Activated T-cell treated with anti-CD3 and anti-CD28 coated beads, Interleukin-2, amount 50 U/mL, for 4 hours (primary cell): ENCODE data around the gene GHR. TPM values are rescaled to one million over a fixed set of nuclear protein-coding genes. Genes with fewer than 3 reads are reported as not detected.

ENCODE experiments used
- ATAC-seq, 2 donors: fragments of 200-7000 bp; cut with Tn5 transposase; one replicate each; pipeline ENCODE4 v1.10.0; 2021
- DNase-seq: peaks from one replicate; pipeline ENCODE4 v3.0.0-alpha.2; 2020
- H3K27me3 Mint-ChIP-seq: one replicate; pipeline ENCODE4 v1.8.0; 2021; ENCODE audit warnings: low read depth, mixed read lengths
- H3K36me3 Mint-ChIP-seq: one replicate; pipeline ENCODE4 v1.8.0; 2022; ENCODE audit warnings: mixed read lengths; ENCODE audit not compliant: insufficient read depth
- H3K4me1 Mint-ChIP-seq: one replicate; pipeline ENCODE4 v1.8.0; 2021; ENCODE audit warnings: low read depth, mixed read lengths
- H3K4me3 Mint-ChIP-seq: one replicate; pipeline ENCODE4 v1.8.0; 2021; ENCODE audit warnings: mild to moderate bottlenecking, moderate library complexity, mixed read lengths
- H3K9me3 Mint-ChIP-seq: one replicate; pipeline ENCODE4 v1.8.0; 2021; ENCODE audit warnings: mixed read lengths
- total RNA-seq, 3 donors: library from RNA; stranded (reverse); gene quantifications; one replicate each; pipeline ENCODE4 v1.2.1, GENCODE V29; 2021

The GHR gene
- total RNA-seq, 3 donors from 2014 or later = 0.08 TPM; not detected in 2

- Mint-ChIP-seq H3K4me3 (no peak overlapping the region), H3K9me3 (no peaks in the 10 kb centered on the region), H3K4me1 (no peaks in the 10 kb centered on the region), H3K36me3 (no peaks in the 10 kb centered on the region), H3K27me3 (peaks cover 1% of the 10 kb centered on the region)
- DNase-seq (no peak), ATAC-seq (no peak)
These were observed 177.2 kb downstream of the GHR start for GRCh38 chr5:42600441-42600840.

DNA sequence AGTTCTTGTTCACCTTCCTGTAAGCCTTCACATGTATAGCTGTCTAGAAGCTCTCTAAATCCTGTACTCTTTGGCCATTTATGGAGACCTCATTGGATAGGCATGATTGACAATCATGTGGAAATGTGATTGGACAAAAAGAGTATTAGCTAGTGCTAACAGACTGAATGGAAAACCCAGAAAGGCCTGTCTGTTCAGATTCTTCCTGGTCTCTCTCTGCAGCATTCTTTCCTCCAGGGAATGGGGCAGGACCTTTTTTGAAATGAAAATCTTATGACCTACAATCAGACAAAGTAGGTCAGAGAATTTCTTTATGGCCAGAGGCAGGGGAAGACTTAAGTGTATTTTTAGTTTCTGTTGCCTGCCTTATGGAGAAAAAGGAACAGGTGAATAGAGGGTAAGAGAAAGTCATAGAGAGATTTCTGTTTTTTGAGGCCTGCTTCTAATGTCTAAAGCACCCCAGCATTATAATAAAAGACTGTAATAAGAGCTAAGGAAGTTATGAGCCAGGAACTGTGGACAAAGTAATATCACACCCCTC lies 181.0 kb downstream of the GHR start:
- Mint-ChIP-seq H3K4me3 (no peak overlapping the region), H3K36me3 (no peaks in the 10 kb centered on the region), H3K9me3 (no peaks in the 10 kb centered on the region), H3K4me1 (no peaks in the 10 kb centered on the region), H3K27me3 (peaks cover 10% of the 10 kb centered on the region)
- ATAC-seq (no peak), DNase-seq (no peak)

GRCh38 chr5:42605490-42605889 lies 182.3 kb downstream of the GHR start:
- no peak for ATAC-seq
- no peak overlapping the region for H3K4me3 Mint-ChIP-seq
- DNase-seq = no peak
- H3K36me3 Mint-ChIP-seq = no peaks in the 10 kb centered on the region
- H3K9me3 Mint-ChIP-seq = no peaks in the 10 kb centered on the region
- peaks cover 14% of the 10 kb centered on the region for H3K27me3 Mint-ChIP-seq
- no peaks in the 10 kb centered on the region for H3K4me1 Mint-ChIP-seq

- Mint-ChIP-seq H3K4me3 (no peak overlapping the region), H3K9me3 (no peaks in the 10 kb centered on the region), H3K27me3 (peaks cover 14% of the 10 kb centered on the region), H3K4me1 (no peaks in the 10 kb centered on the region), H3K36me3 (no peaks in the 10 kb centered on the region)
- ATAC-seq = no peak
- DNase-seq = no peak
These were observed 183.2 kb downstream of the GHR start for GRCh38 chr5:42606464-42606869.

DNA sequence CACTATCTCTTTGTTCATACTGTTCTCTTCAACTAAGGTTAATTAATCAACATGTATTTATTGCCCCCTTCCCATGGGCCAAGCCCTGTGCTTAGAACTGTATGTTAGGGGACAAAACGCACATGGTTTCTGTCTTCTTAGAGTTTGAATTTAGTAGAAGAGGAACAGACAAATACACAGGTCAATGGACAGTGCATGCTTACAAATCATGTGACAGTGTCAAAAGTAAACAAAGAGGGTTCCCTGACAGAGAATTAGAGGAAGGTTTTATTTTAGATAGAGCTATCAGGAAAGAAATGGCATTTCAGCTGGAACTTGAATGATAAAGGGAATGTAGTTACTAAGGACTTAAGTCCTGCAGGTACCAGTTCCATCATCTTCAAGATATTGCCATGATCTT lies 188.2 kb downstream of the GHR start:
- DNase-seq = no peak
- H3K4me1 Mint-ChIP-seq = no peaks in the 10 kb centered on the region
- H3K9me3 Mint-ChIP-seq = no peaks in the 10 kb centered on the region
- ATAC-seq = no peak
- peaks cover 9% of the 10 kb centered on the region for H3K27me3 Mint-ChIP-seq
- no peak overlapping the region for H3K4me3 Mint-ChIP-seq
- H3K36me3 Mint-ChIP-seq = no peaks in the 10 kb centered on the region

DNA sequence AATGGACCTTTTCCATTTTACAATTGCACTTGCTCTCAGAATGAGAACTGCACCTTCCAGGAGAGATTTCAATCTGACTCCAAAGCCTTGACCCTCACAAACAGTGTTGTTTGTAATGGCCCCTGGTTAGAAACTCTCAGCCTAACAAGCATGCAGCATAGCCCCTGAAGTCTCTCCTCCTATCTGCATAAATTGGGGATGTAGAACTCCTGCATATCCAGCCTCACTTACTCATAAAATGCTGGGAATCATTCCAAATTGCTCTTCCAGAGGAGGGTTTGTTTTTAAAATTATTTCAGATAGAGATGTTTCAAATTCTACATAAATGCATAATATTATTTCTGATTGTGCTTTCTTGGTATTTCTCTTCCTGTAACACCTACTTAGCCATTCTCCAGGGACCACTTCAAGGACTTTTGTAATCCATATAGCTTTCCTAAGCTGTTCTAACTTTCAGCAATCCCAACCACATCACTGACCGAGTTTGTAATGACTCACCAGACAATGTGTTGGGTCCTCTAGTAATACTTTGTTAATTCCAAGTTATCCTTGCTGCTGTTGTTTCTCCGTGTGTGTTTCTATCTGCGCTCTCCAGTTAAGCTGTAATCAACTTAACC lies 189.6 kb downstream of the GHR start:
- Mint-ChIP-seq H3K9me3 (no peaks in the 10 kb centered on the region), H3K4me1 (no peaks in the 10 kb centered on the region), H3K27me3 (peaks cover 4% of the 10 kb centered on the region), H3K4me3 (no peak overlapping the region), H3K36me3 (no peaks in the 10 kb centered on the region)
- ATAC-seq (no peak), DNase-seq (no peak)

DNA sequence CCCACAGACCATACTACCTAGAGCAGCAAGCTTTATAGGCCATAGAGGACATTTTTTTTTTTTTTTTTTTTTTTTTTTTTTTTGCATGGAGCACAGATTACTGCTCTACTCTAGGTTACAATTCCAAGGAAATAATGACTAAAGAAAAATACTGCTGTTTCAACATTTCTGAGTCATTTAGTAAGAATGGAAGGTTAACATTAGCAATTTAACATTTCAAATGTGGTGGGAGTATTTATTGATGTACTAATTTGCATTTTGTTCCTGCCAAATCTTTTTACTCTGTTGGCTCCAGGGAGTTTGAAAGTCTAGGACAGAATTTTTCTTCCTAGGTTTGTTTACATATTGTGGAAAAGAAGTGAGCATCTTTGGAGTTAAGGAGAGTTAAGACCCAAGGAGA lies 191.3 kb downstream of the GHR start:
- no peaks in the 10 kb centered on the region for H3K9me3 Mint-ChIP-seq
- DNase-seq (no peak), ATAC-seq (no peak)
- H3K27me3 Mint-ChIP-seq = peaks cover 4% of the 10 kb centered on the region
- H3K4me3 Mint-ChIP-seq = no peak overlapping the region
- no peaks in the 10 kb centered on the region for H3K4me1 Mint-ChIP-seq
- no peaks in the 10 kb centered on the region for H3K36me3 Mint-ChIP-seq

GRCh38 chr5:42620579-42621216 lies 197.5 kb downstream of the GHR start:
- no peak for ATAC-seq
- no peak overlapping the region for H3K4me3 Mint-ChIP-seq

DNA sequence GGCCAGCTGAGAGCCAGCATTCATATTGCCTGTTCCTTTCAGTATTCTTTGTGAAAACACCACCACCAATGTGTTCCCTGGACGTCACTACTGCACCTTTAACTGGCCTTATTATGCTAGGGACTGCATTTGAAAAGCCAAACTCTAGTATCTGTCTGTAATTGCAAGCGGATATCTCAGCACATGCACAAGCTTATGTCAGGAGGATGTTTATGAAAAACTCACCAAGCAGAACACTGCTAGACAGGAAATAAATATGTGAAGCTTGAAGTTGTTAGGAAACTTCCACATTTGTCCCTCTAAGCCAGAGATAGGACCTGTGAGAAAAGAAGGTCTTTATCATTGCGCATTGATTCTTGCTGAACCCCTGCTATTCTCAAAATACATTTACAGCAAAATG lies 198.0 kb downstream of the GHR start:
- H3K4me3 Mint-ChIP-seq = no peak overlapping the region
- no peak for ATAC-seq
- H3K36me3 Mint-ChIP-seq = no peaks in the 10 kb centered on the region
- H3K27me3 Mint-ChIP-seq = no peaks in the 10 kb centered on the region
- H3K9me3 Mint-ChIP-seq = no peaks in the 10 kb centered on the region
- DNase-seq = no peak
- H3K4me1 Mint-ChIP-seq = peaks cover 1% of the 10 kb centered on the region

More at GRCh38 chr5:42620579-42621216, 197.5 kb downstream of the GHR start:
- Mint-ChIP-seq H3K27me3 (no peaks in the 10 kb centered on the region), H3K9me3 (no peaks in the 10 kb centered on the region), H3K4me1 (peaks cover 1% of the 10 kb centered on the region), H3K36me3 (no peaks in the 10 kb centered on the region)
- no peak for DNase-seq

- no peak for ATAC-seq
- no peak overlapping the region for H3K4me3 Mint-ChIP-seq
- no peaks in the 10 kb centered on the region for H3K9me3 Mint-ChIP-seq
These were observed 198.4 kb downstream of the GHR start for GRCh38 chr5:42621662-42622061.

DNA sequence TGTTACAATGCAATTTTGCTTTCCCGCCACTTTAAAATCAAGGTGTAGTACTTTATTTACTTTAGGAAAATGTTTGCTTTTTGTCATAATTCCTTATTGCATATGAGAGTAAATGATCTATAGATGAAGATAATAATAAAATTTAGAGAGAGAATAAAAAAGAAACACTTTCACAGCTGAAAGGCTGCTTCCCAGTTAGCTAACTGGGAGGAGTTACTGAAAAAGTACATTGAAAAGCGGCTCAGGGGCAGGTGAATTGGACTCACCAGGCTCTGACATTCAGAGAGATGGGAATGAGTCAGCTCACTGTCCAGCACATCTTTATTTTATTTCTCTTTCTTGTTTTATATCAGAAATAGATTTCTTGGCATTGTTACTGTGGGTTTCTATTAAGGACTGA lies 201.7 kb downstream of the GHR start:
- no peak for DNase-seq
- Mint-ChIP-seq H3K36me3 (no peaks in the 10 kb centered on the region), H3K4me1 (peaks cover 1% of the 10 kb centered on the region), H3K9me3 (no peaks in the 10 kb centered on the region), H3K27me3 (no peaks in the 10 kb centered on the region), H3K4me3 (no peak overlapping the region)
- no peak for ATAC-seq

More at GRCh38 chr5:42621662-42622061, 198.4 kb downstream of the GHR start:
- no peaks in the 10 kb centered on the region for H3K36me3 Mint-ChIP-seq
- no peak for DNase-seq
- peaks cover 1% of the 10 kb centered on the region for H3K4me1 Mint-ChIP-seq
- no peaks in the 10 kb centered on the region for H3K27me3 Mint-ChIP-seq

GRCh38 chr5:42626462-42626861 lies 203.2 kb downstream of the GHR start:
- H3K27me3 Mint-ChIP-seq = no peaks in the 10 kb centered on the region
- no peaks in the 10 kb centered on the region for H3K36me3 Mint-ChIP-seq
- DNase-seq (no peak), ATAC-seq (no peak)
- H3K4me1 Mint-ChIP-seq = no peaks in the 10 kb centered on the region
- no peak overlapping the region for H3K4me3 Mint-ChIP-seq
- no peaks in the 10 kb centered on the region for H3K9me3 Mint-ChIP-seq

DNA sequence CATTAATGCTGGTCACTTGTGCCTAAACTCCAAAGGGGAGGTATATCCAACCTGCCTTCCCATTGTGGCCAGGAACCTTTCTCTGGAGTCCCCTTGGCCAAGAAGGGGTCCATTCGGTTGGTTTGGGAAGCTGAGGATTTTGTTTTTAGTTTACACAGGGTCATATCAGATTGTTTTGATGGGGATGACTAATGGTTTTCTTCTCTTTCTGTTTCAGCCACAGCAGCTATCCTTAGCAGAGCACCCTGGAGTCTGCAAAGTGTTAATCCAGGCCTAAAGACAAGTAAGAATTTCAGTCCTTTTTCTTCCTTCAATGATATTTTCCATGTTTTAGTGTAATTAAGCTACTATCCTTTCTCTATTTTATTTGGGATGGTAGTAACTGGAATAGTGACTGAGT lies 205.6 kb downstream of the GHR start:
- H3K27me3 Mint-ChIP-seq = no peaks in the 10 kb centered on the region
- ATAC-seq (no peak), DNase-seq (no peak)
- H3K36me3 Mint-ChIP-seq = no peaks in the 10 kb centered on the region
- H3K4me1 Mint-ChIP-seq = no peaks in the 10 kb centered on the region
- no peak overlapping the region for H3K4me3 Mint-ChIP-seq
- H3K9me3 Mint-ChIP-seq = no peaks in the 10 kb centered on the region

GRCh38 chr5:42629284-42629683 lies 206.0 kb downstream of the GHR start:
- Mint-ChIP-seq H3K9me3 (no peaks in the 10 kb centered on the region), H3K4me3 (no peak overlapping the region), H3K4me1 (no peaks in the 10 kb centered on the region), H3K36me3 (no peaks in the 10 kb centered on the region), H3K27me3 (no peaks in the 10 kb centered on the region)
- no peak for DNase-seq
- ATAC-seq = no peak

DNA sequence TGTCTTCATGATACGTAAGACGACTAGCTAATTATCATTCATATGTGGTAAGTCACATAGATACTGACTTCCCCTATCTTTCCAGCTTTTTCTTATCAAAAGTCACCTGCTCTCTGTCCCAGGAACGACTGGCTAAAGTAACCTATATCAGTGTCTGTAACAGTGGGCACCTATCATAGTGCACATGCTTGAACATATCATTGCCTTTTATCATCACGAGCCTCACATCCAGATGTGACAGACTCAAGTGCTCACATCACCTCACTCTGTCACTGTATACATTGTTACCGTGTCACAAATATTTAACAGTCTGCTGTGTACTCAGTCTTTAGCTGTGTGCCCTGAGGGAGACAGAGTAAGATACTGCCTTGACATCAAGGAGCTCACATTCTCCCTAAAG lies 208.0 kb downstream of the GHR start:
- H3K36me3 Mint-ChIP-seq = no peaks in the 10 kb centered on the region
- DNase-seq (no peak), ATAC-seq (no peak)
- no peak overlapping the region for H3K4me3 Mint-ChIP-seq
- no peaks in the 10 kb centered on the region for H3K27me3 Mint-ChIP-seq
- H3K9me3 Mint-ChIP-seq = no peaks in the 10 kb centered on the region
- no peaks in the 10 kb centered on the region for H3K4me1 Mint-ChIP-seq
